ENCODE data around the gene GSTM1.

GRCh38 chr1:109725510-109725909, 37.9 kb downstream of the GSTM1 start:
- TF ChIP-seq, protein P1, sequence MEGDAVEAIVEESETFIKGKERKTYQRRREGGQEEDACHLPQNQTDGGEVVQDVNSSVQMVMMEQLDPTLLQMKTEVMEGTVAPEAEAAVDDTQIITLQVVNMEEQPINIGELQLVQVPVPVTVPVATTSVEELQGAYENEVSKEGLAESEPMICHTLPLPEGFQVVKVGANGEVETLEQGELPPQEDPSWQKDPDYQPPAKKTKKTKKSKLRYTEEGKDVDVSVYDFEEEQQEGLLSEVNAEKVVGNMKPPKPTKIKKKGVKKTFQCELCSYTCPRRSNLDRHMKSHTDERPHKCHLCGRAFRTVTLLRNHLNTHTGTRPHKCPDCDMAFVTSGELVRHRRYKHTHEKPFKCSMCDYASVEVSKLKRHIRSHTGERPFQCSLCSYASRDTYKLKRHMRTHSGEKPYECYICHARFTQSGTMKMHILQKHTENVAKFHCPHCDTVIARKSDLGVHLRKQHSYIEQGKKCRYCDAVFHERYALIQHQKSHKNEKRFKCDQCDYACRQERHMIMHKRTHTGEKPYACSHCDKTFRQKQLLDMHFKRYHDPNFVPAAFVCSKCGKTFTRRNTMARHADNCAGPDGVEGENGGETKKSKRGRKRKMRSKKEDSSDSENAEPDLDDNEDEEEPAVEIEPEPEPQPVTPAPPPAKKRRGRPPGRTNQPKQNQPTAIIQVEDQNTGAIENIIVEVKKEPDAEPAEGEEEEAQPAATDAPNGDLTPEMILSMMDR (IDR thresholded peaks at IDR 0.05), result no peak
- TF ChIP-seq POLR2A (IDR thresholded peaks at IDR 0.05), result no peak

All from esophagus squamous epithelium (tissue), 4 donors.